ENCODE data around the gene CFL2.
"Not testable (repeated sequence)": the region's sequence is repeated elsewhere in the genome, so short reads cannot be mapped to it uniquely, and the experiment has no call there.

Gene CFL2

GRCh38 chr14:34714320-34715126 is at the start of gene CFL2:
Gene CFL2, minus strand, starts transcription at chr14:34714593. Its CDS starts 53 bp downstream, at chr14:34714540.
- in situ Hi-C loops (cut with MboI; ENCODE audit: low sequenced_read_pairs) = no loop called here

- in situ Hi-C loops (cut with MboI; ENCODE audit: low sequenced_read_pairs) = no loop called here
These were observed 40.8 kb upstream of the CFL2 start for GRCh38 chr14:34755215-34755614.

DNA sequence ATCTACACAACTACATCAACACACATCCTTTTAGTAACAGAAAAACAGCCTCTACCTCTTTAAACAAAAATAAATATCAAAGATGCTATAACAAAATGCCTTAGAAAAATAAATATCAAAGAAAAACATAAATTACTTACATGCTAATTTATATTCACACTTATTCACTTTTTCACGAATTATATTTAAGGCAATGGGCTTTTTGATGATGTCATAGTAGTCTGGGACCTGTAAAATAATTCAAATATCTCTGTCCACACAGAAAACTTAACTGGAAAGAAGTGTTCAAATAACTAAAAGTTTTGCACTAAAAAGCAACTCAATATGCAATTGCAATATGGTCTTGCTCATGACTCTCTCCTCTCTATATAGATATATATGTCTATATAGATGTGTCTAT is 40.3 kb upstream of the CFL2 start:
- in situ Hi-C loops (cut with MboI; ENCODE audit: low sequenced_read_pairs) = no loop called here

GRCh38 chr14:34750670-34751069 is 36.3 kb upstream of the CFL2 start:
- in situ Hi-C loops (cut with MboI; ENCODE audit: low sequenced_read_pairs) = no loop called here

DNA sequence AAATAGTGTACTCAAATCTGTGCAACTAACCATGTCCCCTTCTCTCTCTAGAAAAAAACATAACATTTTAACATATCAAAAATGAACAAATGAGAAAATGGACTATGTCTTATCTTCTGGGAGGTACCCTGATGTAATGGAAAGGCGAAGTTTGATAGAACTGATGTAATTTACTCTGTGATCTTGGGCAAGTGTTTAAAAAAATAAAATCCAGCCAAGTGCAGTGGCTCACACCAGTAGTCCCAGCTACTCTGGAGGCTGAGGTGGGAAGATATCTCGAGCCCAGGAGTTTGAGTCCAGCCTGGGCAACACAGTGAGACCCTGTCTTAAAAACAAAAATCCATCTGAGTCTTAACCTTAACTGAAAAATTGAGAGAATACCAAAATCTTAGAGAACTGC is 35.8 kb upstream of the CFL2 start:
- in situ Hi-C loops (cut with MboI; ENCODE audit: low sequenced_read_pairs) = no loop called here

- in situ Hi-C loops (cut with MboI; ENCODE audit: low sequenced_read_pairs) = no loop called here
These were observed 35.0 kb upstream of the CFL2 start for GRCh38 chr14:34749408-34749807.

DNA sequence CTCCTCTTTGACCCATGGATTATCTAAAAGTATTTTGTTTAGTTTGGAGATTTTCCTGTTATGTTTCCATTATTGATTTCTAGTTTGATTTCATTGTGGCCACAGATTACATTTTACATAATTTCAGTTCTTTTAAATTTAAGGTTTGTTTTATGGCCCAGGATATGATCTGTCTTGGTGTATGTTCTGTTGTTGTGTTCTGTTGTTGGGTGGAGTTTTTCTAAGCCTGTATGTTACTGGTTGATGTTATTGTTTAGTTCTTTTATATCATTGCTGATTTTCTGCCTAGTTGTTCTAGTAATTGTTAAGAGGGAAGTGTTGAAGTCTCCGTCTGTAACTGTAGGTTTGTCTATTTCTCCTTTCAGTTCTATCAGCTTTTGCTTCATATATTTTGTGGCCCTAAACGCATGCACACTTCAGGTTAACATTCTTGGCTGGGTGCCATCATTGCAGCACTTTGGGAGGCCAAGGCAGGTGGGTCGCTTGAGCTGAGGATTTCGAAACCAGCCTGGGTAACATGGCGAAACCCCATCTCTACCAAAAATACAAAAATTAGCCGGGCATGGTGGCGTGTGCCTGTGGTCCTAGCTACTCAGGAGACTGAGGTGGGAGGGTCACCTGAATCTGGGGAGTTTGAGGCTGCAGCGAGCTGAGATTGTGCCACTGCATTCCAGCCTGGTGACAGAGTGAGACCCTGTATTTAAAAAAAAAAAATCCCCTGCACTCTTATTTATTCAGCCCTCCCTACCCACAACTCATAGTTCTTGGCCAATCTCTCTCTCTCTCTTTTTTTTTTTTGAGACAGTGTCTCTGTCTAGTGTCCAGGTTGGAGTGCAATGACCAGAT is 28.1 kb upstream of the CFL2 start:
- in situ Hi-C loops (cut with MboI; ENCODE audit: low sequenced_read_pairs) = no loop called here

- in situ Hi-C loops (cut with MboI; ENCODE audit: low sequenced_read_pairs) = no loop called here
These were observed 27.4 kb upstream of the CFL2 start for GRCh38 chr14:34741840-34742239.

GRCh38 chr14:34740139-34740538 is 25.7 kb upstream of the CFL2 start:
- in situ Hi-C loops (cut with MboI; ENCODE audit: low sequenced_read_pairs) = not testable (repeated sequence)

DNA sequence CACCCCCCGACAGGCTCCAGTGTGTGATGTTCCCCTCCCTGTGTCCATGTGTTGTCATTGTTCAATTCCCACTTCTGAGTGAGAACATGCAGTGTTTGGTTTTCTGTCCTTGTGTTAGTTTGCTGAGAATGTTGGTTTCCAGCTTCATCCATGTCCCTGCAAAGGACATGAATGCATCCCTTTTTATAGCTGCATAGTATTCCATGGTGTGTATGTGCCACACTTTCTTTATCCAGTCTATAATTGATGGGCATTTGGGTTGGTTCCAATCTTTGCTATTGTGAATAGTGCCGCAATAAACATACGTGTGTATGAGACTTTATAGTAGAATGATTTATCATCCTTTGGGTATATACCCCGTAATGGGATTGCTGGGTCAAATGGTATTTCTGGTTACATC is 22.7 kb upstream of the CFL2 start:
- in situ Hi-C loops (cut with MboI; ENCODE audit: low sequenced_read_pairs) = not testable (repeated sequence)

DNA sequence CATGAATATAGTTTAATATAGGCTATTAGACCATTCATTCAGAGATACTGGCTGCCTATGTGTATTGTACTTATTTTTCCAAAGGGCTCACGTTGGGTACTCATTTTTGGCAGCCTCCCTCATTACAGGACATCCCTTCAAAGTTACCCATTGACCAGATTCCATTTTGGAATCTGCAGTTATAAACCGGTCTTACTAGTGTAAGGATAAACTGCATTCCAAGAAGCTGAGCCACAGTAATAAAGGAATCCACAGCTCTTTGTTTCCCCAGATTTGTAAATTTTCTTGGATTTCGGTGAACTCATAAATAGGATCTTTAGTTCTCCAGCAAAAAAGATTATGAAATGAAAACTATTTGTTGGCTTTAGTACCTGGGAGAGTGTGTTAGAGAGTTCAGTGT is 18.9 kb upstream of the CFL2 start:
- in situ Hi-C loops (cut with MboI; ENCODE audit: low sequenced_read_pairs) = no loop called here

- in situ Hi-C loops (cut with MboI; ENCODE audit: low sequenced_read_pairs) = no loop called here
These were observed 18.4 kb upstream of the CFL2 start for GRCh38 chr14:34732802-34733201.

GRCh38 chr14:34723867-34724266 is 9.5 kb upstream of the CFL2 start:
- in situ Hi-C loops (cut with MboI; ENCODE audit: low sequenced_read_pairs) = no loop called here

- in situ Hi-C loops (cut with MboI; ENCODE audit: low sequenced_read_pairs) = no loop called here
These were observed 8.5 kb upstream of the CFL2 start for GRCh38 chr14:34722723-34723545.

DNA sequence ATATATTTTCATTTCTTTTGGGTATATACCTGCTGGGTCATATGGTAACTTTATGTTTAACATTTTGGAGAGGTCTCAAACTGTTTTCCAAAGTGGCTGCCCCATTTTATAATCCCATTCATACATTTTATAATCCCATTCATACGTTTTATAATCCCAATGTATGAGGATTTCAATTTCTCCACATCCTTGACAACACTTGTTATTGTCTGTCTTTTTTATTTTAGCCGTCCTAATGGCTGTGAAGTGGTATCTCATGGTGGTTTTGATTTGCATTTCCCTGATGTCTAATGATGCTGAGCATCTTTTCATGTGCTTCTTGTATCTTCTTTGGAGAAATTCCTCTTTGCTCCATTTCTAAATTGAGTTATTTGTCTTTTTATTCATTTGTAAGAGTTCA is 6.7 kb upstream of the CFL2 start:
- in situ Hi-C loops (cut with MboI; ENCODE audit: low sequenced_read_pairs) = no loop called here

DNA sequence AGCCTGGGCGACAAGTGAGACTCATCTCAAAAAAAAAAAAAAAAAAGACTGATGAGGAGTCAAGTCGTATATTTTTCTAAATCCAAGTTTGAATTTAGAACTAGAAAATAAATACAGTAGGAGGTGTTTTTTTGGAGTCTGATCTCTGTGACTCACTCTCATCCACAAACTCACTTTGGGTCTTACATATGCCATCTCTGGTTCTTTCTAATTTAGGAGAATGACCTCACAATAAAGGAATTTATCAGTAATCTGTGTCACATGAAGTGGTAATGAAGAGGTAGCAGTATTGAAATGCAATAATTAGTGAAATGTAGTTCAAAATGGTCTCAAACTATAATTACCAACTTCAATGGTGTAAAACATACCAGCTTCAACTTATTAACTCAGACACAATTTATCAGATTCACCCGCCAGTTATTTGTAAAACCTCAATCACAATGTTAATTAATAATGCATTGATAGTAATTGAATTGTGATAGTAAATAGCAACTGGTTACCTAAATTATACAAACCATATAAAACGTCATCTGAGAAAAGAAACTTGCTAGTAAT is 4.4 kb upstream of the CFL2 start:
- in situ Hi-C loops (cut with MboI; ENCODE audit: low sequenced_read_pairs) = no loop called here

GRCh38 chr14:34715127-34715863 is 902 bp upstream of the CFL2 start:
- in situ Hi-C loops (cut with MboI; ENCODE audit: low sequenced_read_pairs) = no loop called here

GRCh38 chr14:34713681-34714319 is 593 bp downstream of the CFL2 start:
- in situ Hi-C loops (cut with MboI; ENCODE audit: low sequenced_read_pairs) = no loop called here

DNA sequence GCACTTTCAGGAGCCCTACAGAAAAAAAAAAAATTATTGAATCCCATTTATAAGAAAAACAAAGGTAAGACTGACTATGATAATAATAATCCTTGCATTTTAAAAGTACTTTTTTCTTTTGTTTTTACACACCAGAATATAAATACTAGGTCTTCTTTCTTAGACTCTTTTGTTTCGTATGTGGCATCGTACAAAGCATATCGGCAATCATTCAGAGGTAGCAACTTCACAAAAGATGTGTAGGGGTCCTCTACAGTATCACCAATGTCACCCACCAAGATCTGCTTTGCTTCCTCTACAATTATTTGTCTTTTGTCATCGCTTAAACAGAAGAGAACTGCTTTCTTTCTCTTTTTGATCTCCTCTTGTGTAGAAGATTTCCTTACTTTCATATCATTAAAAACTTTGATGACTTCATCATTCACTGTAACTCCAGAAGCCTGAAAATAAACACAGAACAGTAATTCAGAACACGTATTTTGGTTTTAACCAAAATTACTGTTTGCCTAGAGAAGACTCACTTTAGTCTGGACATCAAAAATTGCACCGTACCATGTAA is 1.2 kb downstream of the CFL2 start:
- in situ Hi-C loops (cut with MboI; ENCODE audit: low sequenced_read_pairs) = no loop called here
